Skin of body (tissue), 2 donors: ENCODE results near the gene ZNF462. TPM values are rescaled to one million over a fixed set of nuclear protein-coding genes. Genes with fewer than 3 reads are reported as not detected.

Source experiments
- DNase-seq: peaks from one replicate; lab custom pipeline; 2025; lab: John Stamatoyannopoulos, UW
- total RNA-seq: library from RNA; depleted of rRNA; stranded (reverse); fragments of >200 nt; gene quantifications from one replicate; pipeline ENCODE4 v1.2.3, GENCODE V29; 2014

ZNF462 gene
- total RNA-seq, 1 donor from 2014 or later, result 25.7 TPM

DNA sequence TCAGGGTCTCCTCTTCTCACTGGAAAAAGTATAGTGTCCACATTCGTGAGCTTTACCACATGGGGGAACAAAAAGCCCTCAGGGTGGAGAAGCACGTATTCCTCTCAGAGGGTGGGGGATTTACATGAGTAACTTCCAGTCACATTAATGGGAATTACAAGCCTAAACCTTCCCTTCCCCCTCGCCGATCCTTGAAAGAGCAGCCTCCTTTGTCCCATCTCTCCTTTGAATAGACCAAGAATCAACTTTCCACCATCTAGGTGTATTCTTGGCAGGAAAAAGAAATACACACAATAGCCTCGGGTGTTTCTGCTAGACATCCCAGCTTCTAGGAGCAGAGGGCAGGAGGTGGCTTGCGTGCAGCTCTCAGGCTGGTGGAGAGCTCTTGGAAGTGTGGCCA, 144.4 kb downstream of the ZNF462 start:
- no peak for DNase-seq

GRCh38 chr9:107008011-107008410, 145.0 kb downstream of the ZNF462 start:
- no peak for DNase-seq

DNA sequence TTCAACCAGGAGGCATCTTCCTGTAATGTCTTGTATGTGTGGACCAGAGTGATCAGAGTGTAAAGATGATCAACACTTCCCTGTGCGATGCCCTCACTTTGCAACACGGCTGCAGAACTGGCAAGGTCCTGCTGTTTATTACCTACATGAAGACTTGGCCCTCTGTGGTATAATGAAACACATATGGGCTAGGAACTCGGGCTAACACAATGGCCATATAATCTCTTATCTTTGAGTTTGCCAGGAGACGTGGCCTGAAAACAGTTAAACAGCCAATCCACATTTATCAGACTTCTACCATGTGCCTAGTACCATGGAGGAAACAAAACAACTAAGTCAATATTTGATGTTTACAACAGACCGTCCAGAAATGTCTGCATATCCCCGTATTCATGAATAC, 145.5 kb downstream of the ZNF462 start:
- DNase-seq, result no peak

GRCh38 chr9:107016383-107016782, 153.4 kb downstream of the ZNF462 start:
- no peak for DNase-seq

DNA sequence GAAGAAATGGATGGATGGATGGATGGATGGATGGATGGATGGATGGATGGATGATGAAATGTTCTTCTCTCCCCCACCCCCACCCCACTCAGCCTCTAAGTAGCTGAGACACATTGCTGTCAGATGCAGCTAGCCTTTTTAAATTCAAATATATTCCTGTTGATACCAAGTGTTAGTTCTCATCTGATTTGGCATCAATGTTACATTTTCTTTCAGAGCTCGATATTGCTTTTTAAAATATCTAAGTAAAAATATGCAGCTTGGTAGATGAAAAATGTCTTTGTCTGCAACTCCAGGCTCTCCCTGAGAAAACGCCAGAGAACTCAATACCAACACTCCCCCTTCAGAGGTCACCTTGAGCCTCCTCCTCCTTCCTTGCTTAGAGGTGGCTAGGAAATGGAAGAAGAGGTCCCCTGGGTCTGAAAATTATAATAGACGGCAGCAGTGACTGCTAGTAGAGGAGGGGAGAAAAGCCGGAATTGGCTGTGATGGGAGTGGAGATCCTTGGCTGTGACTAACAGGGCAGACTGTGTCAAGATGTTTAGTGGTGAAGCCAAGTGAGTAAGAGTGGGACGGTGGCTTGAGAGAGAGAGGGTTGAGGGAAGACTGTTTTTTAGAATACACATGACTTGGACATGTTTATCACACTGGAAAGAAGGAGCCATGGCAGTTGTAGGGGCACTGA, 156.0 kb downstream of the ZNF462 start:
- peak; percentile 60 for DNase-seq

DNA sequence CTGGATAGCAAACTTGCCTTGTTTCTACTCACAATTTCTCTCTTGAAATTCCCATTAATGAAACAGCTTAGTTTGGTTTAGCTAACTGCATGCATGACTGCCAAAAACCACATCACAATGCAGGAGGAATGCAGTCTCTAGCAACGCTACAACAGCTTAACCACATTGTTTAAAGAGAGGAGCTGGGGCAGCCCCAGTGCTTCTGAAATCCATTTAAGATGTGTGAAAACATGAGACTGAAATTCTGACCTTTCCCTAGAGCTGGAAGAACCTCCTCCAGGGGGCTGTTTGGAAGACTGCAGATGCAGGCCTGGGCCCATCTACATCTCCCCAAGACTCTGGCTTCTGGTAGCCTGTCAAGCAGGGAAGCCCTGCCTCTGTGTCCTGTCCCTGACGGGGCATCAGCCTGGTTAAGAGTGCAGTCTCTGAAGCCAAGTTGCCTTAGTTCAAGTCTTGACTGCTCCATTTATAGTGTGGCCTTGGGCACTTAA, 157.1 kb downstream of the ZNF462 start:
- DNase-seq, result peak; percentile 94

- DNase-seq, result no peak
These were observed 161.2 kb downstream of the ZNF462 start for GRCh38 chr9:107024193-107024592.

DNA sequence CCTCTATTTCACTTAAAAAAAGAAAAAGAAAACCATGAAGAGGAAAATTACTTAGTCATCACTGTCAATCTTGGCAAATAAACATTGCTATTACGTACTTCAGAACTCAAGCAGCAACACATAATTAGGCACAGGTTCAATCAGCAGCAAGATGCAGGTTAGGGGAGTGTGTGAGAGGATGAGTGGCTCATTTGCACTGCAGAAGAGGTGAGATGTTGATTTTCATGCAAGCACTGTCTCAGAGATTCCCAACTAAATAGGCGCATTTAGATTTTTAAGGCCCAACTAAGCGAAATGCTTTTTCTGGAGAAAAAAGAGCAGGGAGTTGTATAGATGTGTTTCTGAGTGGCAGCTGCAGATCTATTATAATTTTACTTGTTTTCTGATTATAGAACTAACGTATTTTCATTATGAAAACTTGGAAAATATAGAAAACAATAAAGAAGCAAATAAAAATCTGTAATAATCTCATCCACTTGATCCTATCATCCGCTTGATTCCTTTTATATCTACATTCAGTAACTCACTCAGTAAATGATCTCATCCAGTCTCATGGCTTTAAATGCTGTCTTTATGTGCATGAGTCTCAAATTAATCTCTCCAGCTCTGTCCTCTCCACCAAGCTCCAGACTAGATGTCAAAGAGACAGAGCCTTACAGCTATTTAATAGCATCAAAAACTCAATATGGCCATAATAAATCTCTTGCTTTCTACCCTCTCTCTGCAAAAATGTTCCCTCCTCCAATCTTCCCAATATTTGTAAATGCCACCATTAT, 162.5 kb downstream of the ZNF462 start:
- no peak for DNase-seq

GRCh38 chr9:107029146-107029545, 166.2 kb downstream of the ZNF462 start:
- no peak for DNase-seq

DNA sequence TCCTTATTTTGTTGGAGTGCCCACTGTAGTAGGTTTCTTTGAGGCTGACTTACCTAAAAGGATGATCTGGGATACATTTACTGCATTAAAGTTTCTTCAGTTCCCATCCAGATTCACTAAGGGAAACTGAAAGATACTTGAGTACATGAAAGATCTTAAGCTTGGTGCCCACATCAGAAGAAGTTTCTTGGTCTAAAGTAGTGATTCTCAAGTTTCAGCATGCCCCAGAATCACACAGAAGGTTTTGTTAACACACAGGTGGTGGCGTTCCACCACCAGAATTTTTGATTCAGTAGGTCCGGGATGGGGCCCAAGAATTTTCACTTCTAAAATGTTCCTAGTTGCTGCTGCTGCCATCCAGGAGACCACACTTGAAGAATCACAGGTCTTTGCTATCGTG, 171.0 kb downstream of the ZNF462 start:
- DNase-seq, result no peak

DNA sequence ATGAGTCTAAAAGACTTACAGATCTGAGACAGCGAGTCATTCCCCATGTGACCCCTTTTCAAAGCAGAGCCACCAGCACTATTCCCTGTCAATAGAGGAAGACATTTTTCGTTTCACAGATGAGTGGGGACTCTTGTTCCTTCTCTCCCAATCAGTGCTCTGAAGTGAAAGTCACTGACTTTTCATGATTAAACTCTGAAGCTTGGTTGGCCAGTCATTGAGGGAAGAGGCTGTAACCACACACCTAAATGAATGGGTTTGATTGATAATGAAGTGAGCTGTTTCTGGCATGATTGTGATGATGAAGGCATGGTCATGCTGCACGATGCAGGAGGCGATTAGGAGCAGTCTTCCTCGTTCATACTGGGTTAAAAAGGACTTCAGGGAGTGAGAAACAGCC, 171.9 kb downstream of the ZNF462 start:
- no peak for DNase-seq

- no peak for DNase-seq
These were observed 173.4 kb downstream of the ZNF462 start for GRCh38 chr9:107036367-107036766.

DNA sequence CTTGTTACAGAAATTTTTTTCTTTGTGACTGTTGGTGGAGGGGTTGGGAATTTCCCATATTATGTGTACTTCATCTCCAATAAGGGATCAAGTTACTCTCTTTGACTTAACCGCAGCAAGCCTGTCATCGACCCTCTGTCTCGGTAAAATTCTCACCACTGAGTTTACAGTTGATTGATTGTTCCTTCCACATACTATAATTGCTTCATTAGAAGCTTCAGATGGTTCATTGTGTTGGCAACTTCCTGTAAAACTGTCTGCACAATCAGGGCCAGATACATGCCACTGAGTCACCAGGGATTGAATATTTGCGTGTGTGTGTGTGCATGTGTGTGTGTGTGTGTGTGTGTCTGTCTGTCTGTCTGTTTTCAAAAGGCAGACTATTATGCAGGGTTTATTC, 176.6 kb downstream of the ZNF462 start:
- peak; percentile 30 for DNase-seq

DNA sequence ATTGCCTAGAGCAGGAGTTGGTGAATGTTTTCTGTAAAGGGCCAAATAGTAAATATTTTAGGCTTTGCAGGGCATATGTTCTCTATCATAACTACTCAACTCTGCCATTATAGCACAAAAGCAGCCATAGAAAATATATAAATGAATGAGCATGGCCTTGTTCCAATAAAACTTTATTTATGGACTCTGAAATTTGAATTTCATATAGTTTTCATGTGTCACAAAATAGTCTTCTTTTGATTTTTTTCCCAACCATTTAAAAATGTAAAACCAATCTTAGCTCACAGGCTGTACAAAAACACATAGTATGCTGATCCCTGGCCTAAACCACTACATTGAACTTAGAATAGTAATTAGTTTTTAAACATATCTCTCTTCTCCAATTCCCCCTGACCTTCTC, 179.6 kb downstream of the ZNF462 start:
- DNase-seq, result no peak

GRCh38 chr9:107043886-107044285, 180.9 kb downstream of the ZNF462 start:
- no peak for DNase-seq

GRCh38 chr9:107044872-107045271, 181.9 kb downstream of the ZNF462 start:
- no peak for DNase-seq

DNA sequence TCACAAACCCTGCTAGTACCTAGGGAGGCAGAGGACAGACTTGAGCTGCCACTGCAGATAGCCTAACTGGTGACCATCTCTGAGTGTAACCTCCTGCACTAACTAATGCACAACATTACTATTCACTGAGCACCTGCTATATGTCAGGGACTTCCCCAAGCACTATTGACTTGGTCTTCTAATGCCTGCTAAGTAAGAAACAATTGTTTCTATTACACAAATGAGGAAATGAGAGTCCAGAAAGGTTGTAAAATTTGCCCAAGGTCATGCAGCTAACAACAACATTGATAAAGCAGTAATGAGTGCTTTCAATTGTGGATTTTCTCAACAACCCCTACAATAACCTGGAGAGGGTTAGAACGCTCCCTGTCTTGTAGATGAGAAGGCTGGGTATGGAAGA, 183.7 kb downstream of the ZNF462 start:
- DNase-seq, result no peak

DNA sequence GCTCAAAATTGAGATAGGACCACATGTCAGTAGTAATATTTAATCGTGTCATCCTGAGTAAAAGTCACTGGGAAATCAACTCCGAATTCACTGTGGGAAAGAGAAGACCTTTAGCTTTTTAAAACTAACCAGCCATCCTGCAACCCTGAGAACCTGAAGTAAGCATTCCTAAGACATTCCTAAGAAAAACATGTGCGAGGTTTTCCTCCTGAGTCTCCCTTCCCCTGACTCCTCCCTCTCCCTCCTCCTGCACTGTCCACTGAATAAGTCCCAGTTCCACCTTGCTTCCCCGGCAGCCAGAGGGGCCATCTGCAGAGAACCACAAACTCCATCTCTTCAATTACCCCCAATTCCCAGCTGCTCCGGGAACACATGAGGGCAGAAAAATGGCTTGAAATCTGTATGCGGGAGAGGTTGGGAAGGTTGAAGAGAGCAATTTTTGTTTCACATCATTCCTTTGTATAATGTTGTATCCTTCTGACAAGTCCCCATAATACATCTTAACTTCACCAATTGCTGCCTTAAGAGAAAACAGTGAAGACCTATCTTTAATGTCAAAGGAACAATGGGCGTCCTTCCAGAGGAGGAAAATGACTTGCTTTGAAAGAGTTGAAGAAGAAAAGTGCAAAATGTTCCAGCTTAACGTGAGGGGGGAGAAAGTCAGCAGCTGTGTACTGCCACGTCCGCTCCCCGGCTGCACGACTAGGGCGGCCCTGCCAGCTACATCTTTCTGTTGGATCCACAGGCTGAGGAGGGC, 186.3 kb downstream of the ZNF462 start:
- DNase-seq, result no peak

- no peak for DNase-seq
These were observed 186.8 kb downstream of the ZNF462 start for GRCh38 chr9:107049803-107050184.

DNA sequence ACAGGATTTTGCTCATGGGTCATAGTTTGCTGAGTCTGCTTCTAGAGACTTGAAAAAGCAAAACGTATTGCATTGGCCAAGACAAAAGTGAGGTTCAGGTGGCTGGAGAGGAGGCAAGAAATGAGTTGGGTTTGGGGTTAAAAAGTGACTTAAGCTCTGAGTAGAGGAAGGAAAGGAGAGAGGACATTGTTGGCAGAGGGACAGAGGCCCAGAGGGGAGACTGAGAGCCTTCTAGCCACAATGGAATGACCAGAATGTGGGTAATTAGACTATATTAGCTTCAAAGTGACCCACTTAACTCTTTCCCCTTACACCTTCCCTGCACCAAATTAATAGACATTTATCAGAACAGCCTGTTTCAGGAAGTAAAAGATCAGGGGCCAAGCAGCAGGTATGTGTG, 188.4 kb downstream of the ZNF462 start:
- no peak for DNase-seq

DNA sequence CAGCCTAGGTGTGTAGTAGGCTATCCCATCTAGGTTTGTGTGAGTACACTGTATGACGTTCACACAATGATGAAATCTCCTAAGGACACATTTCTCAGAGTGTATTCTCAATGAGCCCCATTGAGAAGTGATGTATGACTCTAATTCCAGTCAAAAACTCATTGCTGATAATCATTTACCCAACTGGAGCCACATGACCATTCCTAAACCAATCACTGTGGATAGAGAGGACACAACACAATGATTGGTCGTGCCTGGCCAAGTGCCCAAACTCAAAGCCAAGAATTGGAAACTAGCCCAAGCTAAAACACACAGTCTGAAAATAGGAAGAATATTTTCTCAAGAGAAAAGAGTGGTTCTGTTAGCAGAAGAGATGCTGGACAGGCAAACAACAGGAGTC, 191.2 kb downstream of the ZNF462 start:
- DNase-seq, result no peak

DNA sequence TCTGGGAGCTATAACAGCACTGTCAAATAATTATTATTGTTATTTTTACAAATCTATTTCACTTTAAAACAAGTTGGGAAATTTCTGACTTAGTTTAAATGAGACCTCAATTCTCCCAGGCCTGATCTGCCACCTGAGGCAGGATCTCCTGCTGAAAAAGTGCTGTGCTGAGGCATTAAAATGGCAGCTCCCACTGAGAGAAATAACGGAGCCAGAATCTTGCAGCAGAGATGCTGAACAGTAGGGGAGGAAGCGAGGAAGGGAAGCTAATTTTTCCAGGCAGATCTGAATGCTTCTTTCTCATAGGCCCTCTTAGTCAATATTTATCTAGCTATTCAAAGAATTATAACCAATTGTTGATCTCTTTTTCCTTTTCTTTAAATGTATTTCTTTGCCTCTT, 196.3 kb downstream of the ZNF462 start:
- no peak for DNase-seq
